GM19463 (cell line): Measurements from ENCODE around the gene CAT.

ENCODE experiments used
- ATAC-seq: cut with Tn5 transposase; IDR thresholded peaks from one replicate; pipeline ENCODE4 v1.9.1; 2021; ENCODE audit warnings: mild to moderate bottlenecking, moderate library complexity; ENCODE audit not compliant: unreplicated experiment

The CAT gene

DNA sequence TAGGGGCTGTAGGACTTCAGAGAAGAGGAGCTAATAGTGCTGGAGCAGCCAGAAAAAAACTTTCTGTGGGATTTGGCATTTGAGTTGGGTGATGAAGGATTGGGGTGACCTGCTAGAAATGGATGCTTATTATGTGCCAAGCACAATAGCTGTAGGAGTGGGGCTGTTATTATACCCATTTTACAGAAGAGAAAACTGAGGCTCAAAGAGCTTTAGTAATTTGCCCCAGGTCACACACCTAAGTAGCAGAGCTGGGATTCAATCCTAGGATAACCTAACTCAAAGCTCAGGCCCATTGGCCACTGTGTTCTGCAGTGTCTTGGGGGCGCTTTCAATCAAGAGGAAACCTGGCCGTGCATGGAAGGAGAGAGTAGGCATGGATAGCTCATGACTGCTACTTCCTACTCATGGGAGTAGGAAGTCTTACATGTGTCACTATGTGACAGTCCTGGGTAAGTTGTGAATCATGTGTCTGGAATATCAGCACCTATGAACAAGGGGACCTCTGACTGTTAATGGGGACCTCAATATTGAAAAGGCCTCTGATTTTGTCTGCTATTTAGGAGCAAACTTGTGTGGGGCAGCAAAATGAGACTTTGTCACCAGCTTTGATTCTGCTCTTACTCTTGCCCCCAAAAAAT, 81.0 kb downstream of the CAT start:
- no peak for ATAC-seq

GRCh38 chr11:34521265-34521664, 82.5 kb downstream of the CAT start:
- no peak for ATAC-seq
